WERI-Rb-1 (cell line): ENCODE measurements around the gene RHOF.
A peak's percentile ranks its signal among the peaks of the same experiment; 100 is the strongest.
"Not testable (repeated sequence)": the region's sequence is repeated elsewhere in the genome, so short reads cannot be mapped to it uniquely, and the experiment has no call there.

ENCODE experiments used
- DNase-seq: peaks from one replicate; pipeline ENCODE4 v3.0.0-alpha.2; 2020
- H3K27ac ChIP-seq: fragments of 250-450 bp; sonication (Bioruptor Pico); 2 replicates; pipeline ENCODE4 v1.5.1; 2020; ENCODE audit warnings: mild to moderate bottlenecking, moderate library complexity
- H3K27me3 ChIP-seq: fragments of 250-450 bp; sonication (Bioruptor Pico); 2 replicates; pipeline ENCODE4 v1.5.1; 2021; ENCODE audit warnings: mild to moderate bottlenecking, low read depth, moderate library complexity; ENCODE audit not compliant: insufficient read depth, severe bottlenecking
- H3K36me3 ChIP-seq: fragments of 250-450 bp; sonication (Bioruptor Pico); 2 replicates; pipeline ENCODE4 v1.5.1; 2020; ENCODE audit warnings: mild to moderate bottlenecking, moderate library complexity
- H3K4me3 ChIP-seq: 2 replicates; pipeline ENCODE4 v1.5.1; 2011; ENCODE audit warnings: low read depth, mild to moderate bottlenecking, control low read depth, low read length
- H3K9me3 ChIP-seq: fragments of 250-450 bp; sonication (Bioruptor Pico); 2 replicates; pipeline ENCODE4 v1.5.1; 2021; ENCODE audit warnings: mild to moderate bottlenecking, moderate library complexity; ENCODE audit not compliant: severe bottlenecking
- TF ChIP-seq, protein P1 (sequence below): IDR thresholded peaks from 2 replicates; pipeline ENCODE4 v1.5.1; 2011; ENCODE audit warnings: low read depth, mild to moderate bottlenecking, control low read depth, inconsistent platforms, low read length

The RHOF gene

GRCh38 chr12:121765573-121765972 is 27.9 kb downstream of the RHOF start:
- Histone ChIP-seq H3K36me3 (peaks cover 54% of the 10 kb centered on the region), H3K27me3 (no peaks in the 10 kb centered on the region), H3K4me3 (no peak overlapping the region), H3K27ac (peak overlapping the region; percentile 94), H3K9me3 (no peaks in the 10 kb centered on the region)
- DNase-seq, result peak; percentile 86
- TF ChIP-seq, protein P1, sequence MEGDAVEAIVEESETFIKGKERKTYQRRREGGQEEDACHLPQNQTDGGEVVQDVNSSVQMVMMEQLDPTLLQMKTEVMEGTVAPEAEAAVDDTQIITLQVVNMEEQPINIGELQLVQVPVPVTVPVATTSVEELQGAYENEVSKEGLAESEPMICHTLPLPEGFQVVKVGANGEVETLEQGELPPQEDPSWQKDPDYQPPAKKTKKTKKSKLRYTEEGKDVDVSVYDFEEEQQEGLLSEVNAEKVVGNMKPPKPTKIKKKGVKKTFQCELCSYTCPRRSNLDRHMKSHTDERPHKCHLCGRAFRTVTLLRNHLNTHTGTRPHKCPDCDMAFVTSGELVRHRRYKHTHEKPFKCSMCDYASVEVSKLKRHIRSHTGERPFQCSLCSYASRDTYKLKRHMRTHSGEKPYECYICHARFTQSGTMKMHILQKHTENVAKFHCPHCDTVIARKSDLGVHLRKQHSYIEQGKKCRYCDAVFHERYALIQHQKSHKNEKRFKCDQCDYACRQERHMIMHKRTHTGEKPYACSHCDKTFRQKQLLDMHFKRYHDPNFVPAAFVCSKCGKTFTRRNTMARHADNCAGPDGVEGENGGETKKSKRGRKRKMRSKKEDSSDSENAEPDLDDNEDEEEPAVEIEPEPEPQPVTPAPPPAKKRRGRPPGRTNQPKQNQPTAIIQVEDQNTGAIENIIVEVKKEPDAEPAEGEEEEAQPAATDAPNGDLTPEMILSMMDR, result no peak

DNA sequence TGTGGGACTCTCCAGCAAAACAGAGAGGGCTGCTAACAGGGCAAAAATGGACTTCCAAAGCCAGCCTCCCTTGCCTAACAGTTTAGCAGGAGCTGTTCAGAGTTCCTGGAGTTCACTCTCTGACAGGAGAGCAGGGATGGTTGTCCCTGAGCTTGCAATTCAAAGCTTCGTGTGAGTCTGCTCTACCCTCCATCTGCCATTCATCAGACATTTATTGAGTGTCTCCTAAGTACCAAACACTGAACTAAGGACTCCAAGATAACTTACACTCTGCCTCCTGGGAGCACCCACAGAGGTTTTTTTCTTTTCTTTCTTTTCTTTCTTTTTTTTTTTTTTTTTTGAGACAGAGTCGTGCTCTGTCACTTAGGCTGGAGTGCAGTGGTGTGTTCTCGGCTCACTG is 28.7 kb downstream of the RHOF start:
- no peak for DNase-seq
- peak overlapping the region; percentile 94 for H3K27ac ChIP-seq
- no peaks in the 10 kb centered on the region for H3K9me3 ChIP-seq
- TF ChIP-seq, protein P1, result no peak
- H3K4me3 ChIP-seq, result no peak overlapping the region
- H3K36me3 ChIP-seq, result peaks cover 54% of the 10 kb centered on the region
- no peaks in the 10 kb centered on the region for H3K27me3 ChIP-seq

- Histone ChIP-seq H3K36me3 (peaks cover 48% of the 10 kb centered on the region), H3K27ac (no peak overlapping the region), H3K27me3 (no peaks in the 10 kb centered on the region), H3K4me3 (no peak overlapping the region), H3K9me3 (no peaks in the 10 kb centered on the region)
- TF ChIP-seq, protein P1, result no peak
- no peak for DNase-seq
Measured at GRCh38 chr12:121762269-121762668, 31.2 kb downstream of the RHOF start.

GRCh38 chr12:121758536-121758935 is 35.0 kb downstream of the RHOF start:
- not testable (repeated sequence) for DNase-seq, H3K27me3 ChIP-seq, H3K4me3 ChIP-seq, H3K9me3 ChIP-seq, H3K27ac ChIP-seq
- H3K36me3 ChIP-seq, result peaks cover 45% of the 10 kb centered on the region

- Histone ChIP-seq H3K9me3 (no peaks in the 10 kb centered on the region), H3K27me3 (no peaks in the 10 kb centered on the region), H3K27ac (no peak overlapping the region), H3K36me3 (peaks cover 47% of the 10 kb centered on the region), H3K4me3 (no peak overlapping the region)
- TF ChIP-seq, protein P1, result no peak
- no peak for DNase-seq
Measured at GRCh38 chr12:121755591-121755990, 37.9 kb downstream of the RHOF start.

- Histone ChIP-seq H3K27me3 (no peaks in the 10 kb centered on the region), H3K27ac (no peak overlapping the region), H3K4me3 (no peak overlapping the region), H3K9me3 (no peaks in the 10 kb centered on the region), H3K36me3 (peaks cover 51% of the 10 kb centered on the region)
- TF ChIP-seq, protein P1, result no peak
- DNase-seq, result no peak
Measured at GRCh38 chr12:121754836-121755235, 38.7 kb downstream of the RHOF start.
